ENCODE measurements around the gene ADSS2. TPM values are rescaled to one million over a fixed set of nuclear protein-coding genes. Genes with fewer than 3 reads are reported as not detected.

The ADSS2 gene
- total RNA-seq, 1 donor from 2014 or later = 53.9 TPM

GRCh38 chr1:244448279-244449036 lies 3.3 kb downstream of the ADSS2 start:
- peaks cover 30% of the 10 kb centered on the region for H4K20me1 ChIP-seq (ENCODE audit: insufficient read depth, low read length)
- no peak for TF ChIP-seq CTCF (IDR thresholded peaks at IDR 0.05; ENCODE audit: insufficient read depth, low read depth, low read length)
- no peak for TF ChIP-seq EZH2 (IDR thresholded peaks at IDR 0.05; ENCODE audit: insufficient read depth, low read length)
- FAIRE-seq (no peak), DNase-seq (ENCODE audit: low read depth) (no peak)
- peak overlapping the region; percentile 13 for H3K4me2 ChIP-seq (ENCODE audit: low read length)
- Mint-ChIP-seq H3K4me3 (ENCODE audit: unreplicated experiment) (peak overlapping the region; percentile 7), H3K4me1 (ENCODE audit: low read depth, unreplicated experiment) (peaks cover 46% of the 10 kb centered on the region), H3K36me3 (ENCODE audit: low read depth, unreplicated experiment) (no peaks in the 10 kb centered on the region), H3K9me3 (ENCODE audit: unreplicated experiment) (no peaks in the 10 kb centered on the region), H3K27ac (ENCODE audit: unreplicated experiment) (peak overlapping the region; percentile 48), H3K27me3 (ENCODE audit: low read depth, unreplicated experiment) (no peaks in the 10 kb centered on the region)
- no peak overlapping the region for H3K27ac ChIP-seq (ENCODE audit: low read depth, low read length)
- no peaks in the 10 kb centered on the region for H3K9me3 ChIP-seq (ENCODE audit: insufficient read depth, low read depth, low read length)
- no peak overlapping the region for H3K4me3 ChIP-seq (ENCODE audit: insufficient read depth, low read depth, low read length)
- H3K36me3 ChIP-seq (ENCODE audit: insufficient read depth, low read length) = no peaks in the 10 kb centered on the region
- no peaks in the 10 kb centered on the region for H3K27me3 ChIP-seq (ENCODE audit: insufficient read depth, low read length)
- H2AFZ ChIP-seq (ENCODE audit: low read depth, low read length) = no peak overlapping the region
- no peak overlapping the region for H3K9ac ChIP-seq (ENCODE audit: low read length)
- peaks cover 32% of the 10 kb centered on the region for H3K4me1 ChIP-seq (ENCODE audit: insufficient read depth, low read length)
- peaks cover 78% of the 10 kb centered on the region for H3K79me2 ChIP-seq (ENCODE audit: insufficient read depth, low read length)

GRCh38 chr1:244447552-244447951 lies 4.2 kb downstream of the ADSS2 start:
- Histone ChIP-seq H3K4me2 (ENCODE audit: low read length) (no peak overlapping the region), H4K20me1 (ENCODE audit: insufficient read depth, low read length) (peaks cover 30% of the 10 kb centered on the region), H3K27ac (ENCODE audit: low read depth, low read length) (no peak overlapping the region), H3K27me3 (ENCODE audit: insufficient read depth, low read length) (no peaks in the 10 kb centered on the region), H3K4me1 (ENCODE audit: insufficient read depth, low read length) (peaks cover 32% of the 10 kb centered on the region), H3K79me2 (ENCODE audit: insufficient read depth, low read length) (peaks cover 87% of the 10 kb centered on the region), H3K9me3 (ENCODE audit: insufficient read depth, low read depth, low read length) (no peaks in the 10 kb centered on the region), H3K36me3 (ENCODE audit: insufficient read depth, low read length) (peaks cover 3% of the 10 kb centered on the region), H2AFZ (ENCODE audit: low read depth, low read length) (no peak overlapping the region), H3K9ac (ENCODE audit: low read length) (no peak overlapping the region), H3K4me3 (ENCODE audit: insufficient read depth, low read depth, low read length) (no peak overlapping the region)
- Mint-ChIP-seq H3K36me3 (ENCODE audit: low read depth, unreplicated experiment) (no peaks in the 10 kb centered on the region), H3K27me3 (ENCODE audit: low read depth, unreplicated experiment) (no peaks in the 10 kb centered on the region), H3K27ac (ENCODE audit: unreplicated experiment) (no peak overlapping the region), H3K4me3 (ENCODE audit: unreplicated experiment) (no peak overlapping the region), H3K9me3 (ENCODE audit: unreplicated experiment) (no peaks in the 10 kb centered on the region), H3K4me1 (ENCODE audit: low read depth, unreplicated experiment) (peaks cover 44% of the 10 kb centered on the region)
- DNase-seq (ENCODE audit: low read depth) = no peak
- TF ChIP-seq EZH2 (IDR thresholded peaks at IDR 0.05; ENCODE audit: insufficient read depth, low read length) (no peak), CTCF (IDR thresholded peaks at IDR 0.05; ENCODE audit: insufficient read depth, low read depth, low read length) (no peak)
- no peak for FAIRE-seq

GRCh38 chr1:244447024-244447423 lies 4.7 kb downstream of the ADSS2 start:
- Histone ChIP-seq H3K27me3 (ENCODE audit: insufficient read depth, low read length) (no peaks in the 10 kb centered on the region), H3K4me1 (ENCODE audit: insufficient read depth, low read length) (peaks cover 32% of the 10 kb centered on the region), H3K9me3 (ENCODE audit: insufficient read depth, low read depth, low read length) (no peaks in the 10 kb centered on the region), H3K27ac (ENCODE audit: low read depth, low read length) (no peak overlapping the region), H3K4me3 (ENCODE audit: insufficient read depth, low read depth, low read length) (no peak overlapping the region), H4K20me1 (ENCODE audit: insufficient read depth, low read length) (peaks cover 30% of the 10 kb centered on the region), H3K36me3 (ENCODE audit: insufficient read depth, low read length) (peaks cover 3% of the 10 kb centered on the region), H3K79me2 (ENCODE audit: insufficient read depth, low read length) (peaks cover 92% of the 10 kb centered on the region), H2AFZ (ENCODE audit: low read depth, low read length) (no peak overlapping the region), H3K9ac (ENCODE audit: low read length) (no peak overlapping the region), H3K4me2 (ENCODE audit: low read length) (no peak overlapping the region)
- DNase-seq (ENCODE audit: low read depth) = no peak
- H3K27me3 Mint-ChIP-seq (ENCODE audit: low read depth, unreplicated experiment) = no peaks in the 10 kb centered on the region
- FAIRE-seq = no peak
- no peak overlapping the region for H3K4me3 Mint-ChIP-seq (ENCODE audit: unreplicated experiment)
- TF ChIP-seq CTCF (IDR thresholded peaks at IDR 0.05; ENCODE audit: insufficient read depth, low read depth, low read length) (no peak), EZH2 (IDR thresholded peaks at IDR 0.05; ENCODE audit: insufficient read depth, low read length) (no peak)
- no peak overlapping the region for H3K27ac Mint-ChIP-seq (ENCODE audit: unreplicated experiment)
- peaks cover 44% of the 10 kb centered on the region for H3K4me1 Mint-ChIP-seq (ENCODE audit: low read depth, unreplicated experiment)
- H3K9me3 Mint-ChIP-seq (ENCODE audit: unreplicated experiment) = no peaks in the 10 kb centered on the region
- H3K36me3 Mint-ChIP-seq (ENCODE audit: low read depth, unreplicated experiment) = no peaks in the 10 kb centered on the region

Data from astrocyte (in vitro differentiated cells and primary cell).